ENCODE data around the gene ATP6V1C2.

DNA sequence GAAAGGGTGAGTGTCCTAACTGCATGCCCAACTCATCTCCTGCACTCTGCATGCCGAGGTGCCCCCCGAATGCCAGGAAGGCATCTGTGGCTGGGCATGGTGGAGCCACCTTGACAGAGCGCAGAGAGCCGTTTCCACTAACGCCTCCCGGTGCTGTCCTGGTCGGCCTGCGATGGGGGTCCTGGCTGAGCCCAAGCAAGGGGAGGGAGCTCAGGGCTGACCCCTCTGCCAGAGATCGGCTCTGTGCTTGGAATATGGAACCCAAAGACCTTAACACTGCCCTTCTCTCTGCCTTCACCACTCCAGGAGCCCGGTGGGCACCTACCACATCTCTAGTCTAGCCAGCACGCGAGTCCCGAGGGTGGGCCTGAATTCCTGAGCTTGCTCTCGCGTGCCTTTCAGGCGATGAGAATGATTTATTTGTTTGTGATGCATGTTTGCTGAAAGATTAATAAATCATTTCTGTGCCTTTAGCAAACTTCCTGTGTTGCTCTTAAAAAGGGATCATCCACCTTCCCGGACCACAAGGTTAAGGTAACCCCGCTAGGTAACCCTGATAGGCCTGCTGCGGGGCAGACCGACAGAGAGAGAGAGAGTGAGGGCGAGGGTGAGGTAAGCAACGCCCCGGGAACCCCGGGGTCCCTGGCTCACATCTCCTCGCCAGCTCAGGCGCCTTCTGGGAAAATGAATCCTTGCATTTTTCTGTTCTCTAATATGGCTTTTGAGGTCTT is 55.8 kb downstream of the ATP6V1C2 start:
- TF ChIP-seq POLR2AphosphoS5 (IDR thresholded peaks at IDR 0.05), result no peak
- no peak for TF ChIP-seq POLR2A (IDR thresholded peaks at IDR 0.05)
- TF ChIP-seq EP300 (IDR thresholded peaks at IDR 0.05), result no peak
- TF ChIP-seq, protein P1, sequence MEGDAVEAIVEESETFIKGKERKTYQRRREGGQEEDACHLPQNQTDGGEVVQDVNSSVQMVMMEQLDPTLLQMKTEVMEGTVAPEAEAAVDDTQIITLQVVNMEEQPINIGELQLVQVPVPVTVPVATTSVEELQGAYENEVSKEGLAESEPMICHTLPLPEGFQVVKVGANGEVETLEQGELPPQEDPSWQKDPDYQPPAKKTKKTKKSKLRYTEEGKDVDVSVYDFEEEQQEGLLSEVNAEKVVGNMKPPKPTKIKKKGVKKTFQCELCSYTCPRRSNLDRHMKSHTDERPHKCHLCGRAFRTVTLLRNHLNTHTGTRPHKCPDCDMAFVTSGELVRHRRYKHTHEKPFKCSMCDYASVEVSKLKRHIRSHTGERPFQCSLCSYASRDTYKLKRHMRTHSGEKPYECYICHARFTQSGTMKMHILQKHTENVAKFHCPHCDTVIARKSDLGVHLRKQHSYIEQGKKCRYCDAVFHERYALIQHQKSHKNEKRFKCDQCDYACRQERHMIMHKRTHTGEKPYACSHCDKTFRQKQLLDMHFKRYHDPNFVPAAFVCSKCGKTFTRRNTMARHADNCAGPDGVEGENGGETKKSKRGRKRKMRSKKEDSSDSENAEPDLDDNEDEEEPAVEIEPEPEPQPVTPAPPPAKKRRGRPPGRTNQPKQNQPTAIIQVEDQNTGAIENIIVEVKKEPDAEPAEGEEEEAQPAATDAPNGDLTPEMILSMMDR (IDR thresholded peaks at IDR 0.05), result no peak
